ENCODE results near the gene SLC2A11. TPM values are rescaled to one million over a fixed set of nuclear protein-coding genes. Genes with fewer than 3 reads are reported as not detected.

Gene SLC2A11, protein sequence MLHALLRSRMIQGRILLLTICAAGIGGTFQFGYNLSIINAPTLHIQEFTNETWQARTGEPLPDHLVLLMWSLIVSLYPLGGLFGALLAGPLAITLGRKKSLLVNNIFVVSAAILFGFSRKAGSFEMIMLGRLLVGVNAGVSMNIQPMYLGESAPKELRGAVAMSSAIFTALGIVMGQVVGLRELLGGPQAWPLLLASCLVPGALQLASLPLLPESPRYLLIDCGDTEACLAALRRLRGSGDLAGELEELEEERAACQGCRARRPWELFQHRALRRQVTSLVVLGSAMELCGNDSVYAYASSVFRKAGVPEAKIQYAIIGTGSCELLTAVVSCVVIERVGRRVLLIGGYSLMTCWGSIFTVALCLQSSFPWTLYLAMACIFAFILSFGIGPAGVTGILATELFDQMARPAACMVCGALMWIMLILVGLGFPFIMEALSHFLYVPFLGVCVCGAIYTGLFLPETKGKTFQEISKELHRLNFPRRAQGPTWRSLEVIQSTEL
- polyA plus RNA-seq (2013, experiment 1 of 2) = 15.5 TPM
- 15.6 TPM for polyA plus RNA-seq (2013, experiment 2 of 2)

DNA sequence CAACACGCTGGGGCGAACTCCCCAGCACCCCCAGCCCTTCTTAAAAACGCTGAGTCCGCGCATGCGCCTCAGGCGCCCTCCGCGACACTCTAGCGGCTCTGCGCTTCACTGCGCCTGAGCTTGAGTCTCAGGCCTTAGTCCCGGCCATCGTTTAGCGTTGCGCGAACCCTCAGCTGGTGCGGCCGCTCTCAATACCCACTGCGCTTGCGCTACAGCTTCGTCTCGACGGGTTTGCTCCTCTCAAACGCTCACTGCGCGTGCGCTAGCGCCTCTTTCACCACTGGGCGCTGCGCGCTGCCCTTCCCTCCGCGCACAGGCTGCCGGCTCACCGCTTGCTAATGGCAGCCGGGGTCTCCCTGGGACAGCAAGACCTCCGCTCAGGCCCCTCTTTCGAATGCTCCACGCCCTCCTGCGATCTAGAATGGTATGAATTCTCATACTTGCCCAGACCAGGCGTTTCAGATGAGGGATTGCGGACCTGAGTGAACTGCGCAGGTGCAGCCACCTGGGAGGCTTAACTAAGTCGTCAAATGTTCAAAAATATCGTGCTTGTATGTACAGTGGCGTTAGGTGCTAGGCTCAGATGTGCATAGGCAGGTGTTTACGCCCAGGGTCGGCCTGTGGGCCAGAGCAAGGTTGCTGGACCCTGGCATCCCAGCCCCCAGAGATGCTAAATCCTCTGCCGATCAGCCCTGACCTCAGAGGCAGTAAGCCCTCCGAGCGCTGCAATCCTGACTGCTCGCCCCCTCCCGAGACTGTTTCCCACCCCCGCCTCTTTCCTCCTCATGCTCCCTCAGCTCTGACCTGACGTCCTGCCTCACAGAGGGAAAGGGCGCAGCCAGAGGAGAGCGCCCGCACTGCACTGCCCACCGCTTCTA, at the start of gene SLC2A11:
TSS of gene SLC2A11 (plus strand) at position 270 of the 878 bp plus-strand sequence. CDS start at position 395, 125 bp downstream.
- Histone ChIP-seq H3K27me3 (ENCODE audit: control insufficient read depth in 1 of 2, insufficient read depth in 1 of 2, low read length in 2 of 2) (no peaks in the 10 kb centered on the region), H3K79me1 (replicated peaks; ENCODE audit: low read length, poor library complexity, severe bottlenecking) (peaks cover 8% of the 10 kb centered on the region), H2BK120ac (ENCODE audit: low read depth, low read length) (peak within 1 kb of the TSS; percentile 78), H3K4me2 (ENCODE audit: low read length, poor library complexity, severe bottlenecking) (peak within 1 kb of the TSS; percentile 87), H3K9me3 (ENCODE audit: control insufficient read depth, low read length) (no peaks in the 10 kb centered on the region), H3K36me3 (ENCODE audit: control insufficient read depth in 1 of 2, insufficient read depth in 2 of 2, low read depth in 1 of 2, low read length in 2 of 2) (peaks cover 0 to 11% of the 10 kb centered on the region in 2 experiments), H3K9ac (ENCODE audit: low read length) (peak within 1 kb of the TSS; percentile 88), H2BK12ac (ENCODE audit: low read length in 2 of 2) (peak within 1 kb of the TSS in 1 of 2 experiments; percentile 31), H3K4me3 (ENCODE audit: insufficient read depth in 1 of 2, low read depth in 1 of 2, low read length in 2 of 2) (peak within 1 kb of the TSS; percentile 57 to 96), H3K14ac (ENCODE audit: low read length in 2 of 2) (peak within 1 kb of the TSS in 1 of 2 experiments; percentile 73), H3K23ac (ENCODE audit: low read length in 2 of 2) (no peak within 1 kb of the TSS), H3K4me1 (ENCODE audit: control insufficient read depth, insufficient read depth, low read depth, low read length) (peaks cover 8% of the 10 kb centered on the region), H3K4ac (ENCODE audit: low read depth in 1 of 2, low read length in 2 of 2) (peak within 1 kb of the TSS; percentile 48 to 90), H4K8ac (ENCODE audit: low read length) (peak within 1 kb of the TSS; percentile 89), H2AFZ (ENCODE audit: low read depth, low read length) (peak within 1 kb of the TSS; percentile 91), H3K27ac (ENCODE audit: low read length, poor library complexity, severe bottlenecking) (peak within 1 kb of the TSS; percentile 81), H2AK5ac (ENCODE audit: low read length, severe bottlenecking) (no peak within 1 kb of the TSS), H3K18ac (ENCODE audit: low read depth in 1 of 2, low read length in 2 of 2) (peak within 1 kb of the TSS; percentile 58 to 86), H4K91ac (ENCODE audit: low read length) (peak within 1 kb of the TSS; percentile 87), H2BK15ac (ENCODE audit: low read depth, poor library complexity, severe bottlenecking) (no peak within 1 kb of the TSS), H2BK5ac (ENCODE audit: low read depth, low read length, poor library complexity, severe bottlenecking) (peak within 1 kb of the TSS; percentile 71)
- DNase-seq = peak; percentile 98
- 1% methylated on average over 60 of the region's 60 CpGs for WGBS

GRCh38 chr22:23812378-23812777, 45.3 kb upstream of the SLC2A11 start:
- Histone ChIP-seq H3K4ac (ENCODE audit: low read depth in 1 of 2, low read length in 2 of 2) (no peak overlapping the region), H3K14ac (ENCODE audit: low read length in 2 of 2) (no peak overlapping the region), H3K23ac (ENCODE audit: low read length in 2 of 2) (no peak overlapping the region), H3K36me3 (ENCODE audit: control insufficient read depth in 1 of 2, insufficient read depth in 2 of 2, low read depth in 1 of 2, low read length in 2 of 2) (peaks cover 30 to 49% of the 10 kb centered on the region in 2 experiments), H3K4me2 (ENCODE audit: low read length, poor library complexity, severe bottlenecking) (no peak overlapping the region), H3K4me1 (ENCODE audit: control insufficient read depth, insufficient read depth, low read depth, low read length) (no peaks in the 10 kb centered on the region), H3K27me3 (ENCODE audit: control insufficient read depth in 1 of 2, insufficient read depth in 1 of 2, low read length in 2 of 2) (no peaks in the 10 kb centered on the region), H3K79me1 (replicated peaks; ENCODE audit: low read length, poor library complexity, severe bottlenecking) (peaks cover 8% of the 10 kb centered on the region), H2BK120ac (ENCODE audit: low read depth, low read length) (no peak overlapping the region), H3K4me3 (ENCODE audit: insufficient read depth in 1 of 2, low read depth in 1 of 2, low read length in 2 of 2) (no peak overlapping the region), H2AK5ac (ENCODE audit: low read length, severe bottlenecking) (no peak overlapping the region), H2BK5ac (ENCODE audit: low read depth, low read length, poor library complexity, severe bottlenecking) (no peak overlapping the region), H2BK15ac (ENCODE audit: low read depth, poor library complexity, severe bottlenecking) (no peak overlapping the region), H4K8ac (ENCODE audit: low read length) (no peak overlapping the region), H2BK12ac (ENCODE audit: low read length in 2 of 2) (no peak overlapping the region), H4K91ac (ENCODE audit: low read length) (no peak overlapping the region), H3K9ac (ENCODE audit: low read length) (no peak overlapping the region), H3K18ac (ENCODE audit: low read depth in 1 of 2, low read length in 2 of 2) (no peak overlapping the region), H3K9me3 (ENCODE audit: control insufficient read depth, low read length) (no peaks in the 10 kb centered on the region), H2AFZ (ENCODE audit: low read depth, low read length) (no peak overlapping the region), H3K27ac (ENCODE audit: low read length, poor library complexity, severe bottlenecking) (no peak overlapping the region)
- over 99% methylated on average over 2 of the region's 4 CpGs for WGBS
- no peak for DNase-seq

- Histone ChIP-seq H4K8ac (ENCODE audit: low read length) (no peak overlapping the region), H3K18ac (ENCODE audit: low read depth in 1 of 2, low read length in 2 of 2) (no peak overlapping the region), H2AK5ac (ENCODE audit: low read length, severe bottlenecking) (no peak overlapping the region), H3K27ac (ENCODE audit: low read length, poor library complexity, severe bottlenecking) (no peak overlapping the region), H2BK5ac (ENCODE audit: low read depth, low read length, poor library complexity, severe bottlenecking) (no peak overlapping the region), H2BK12ac (ENCODE audit: low read length in 2 of 2) (no peak overlapping the region), H2BK15ac (ENCODE audit: low read depth, poor library complexity, severe bottlenecking) (no peak overlapping the region), H3K14ac (ENCODE audit: low read length in 2 of 2) (no peak overlapping the region), H3K4me2 (ENCODE audit: low read length, poor library complexity, severe bottlenecking) (no peak overlapping the region), H3K36me3 (ENCODE audit: control insufficient read depth in 1 of 2, insufficient read depth in 2 of 2, low read depth in 1 of 2, low read length in 2 of 2) (peaks cover 46 to 77% of the 10 kb centered on the region in 2 experiments), H2AFZ (ENCODE audit: low read depth, low read length) (no peak overlapping the region), H3K9ac (ENCODE audit: low read length) (no peak overlapping the region), H3K4me3 (ENCODE audit: insufficient read depth in 1 of 2, low read depth in 1 of 2, low read length in 2 of 2) (no peak overlapping the region), H3K4ac (ENCODE audit: low read depth in 1 of 2, low read length in 2 of 2) (no peak overlapping the region), H2BK120ac (ENCODE audit: low read depth, low read length) (no peak overlapping the region), H3K9me3 (ENCODE audit: control insufficient read depth, low read length) (no peaks in the 10 kb centered on the region), H3K27me3 (ENCODE audit: control insufficient read depth in 1 of 2, insufficient read depth in 1 of 2, low read length in 2 of 2) (no peaks in the 10 kb centered on the region), H3K23ac (ENCODE audit: low read length in 2 of 2) (no peak overlapping the region), H3K4me1 (ENCODE audit: control insufficient read depth, insufficient read depth, low read depth, low read length) (no peaks in the 10 kb centered on the region), H3K79me1 (replicated peaks; ENCODE audit: low read length, poor library complexity, severe bottlenecking) (peaks cover 11% of the 10 kb centered on the region), H4K91ac (ENCODE audit: low read length) (no peak overlapping the region)
- no peak for DNase-seq
- WGBS = 71% methylated on average over 8 of the region's 10 CpGs
These were observed 42.0 kb upstream of the SLC2A11 start for GRCh38 chr22:23815541-23816155.

Data from mesenchymal stem cell (in vitro differentiated cells and primary cell).